ENCODE measurements around the gene CNNM3. TPM values are rescaled to one million over a fixed set of nuclear protein-coding genes. Genes with fewer than 3 reads are reported as not detected.

CNNM3 gene
- total and polyA plus RNA-seq, 12 donors: 6.7 to 42.4 (median 15.8) TPM

DNA sequence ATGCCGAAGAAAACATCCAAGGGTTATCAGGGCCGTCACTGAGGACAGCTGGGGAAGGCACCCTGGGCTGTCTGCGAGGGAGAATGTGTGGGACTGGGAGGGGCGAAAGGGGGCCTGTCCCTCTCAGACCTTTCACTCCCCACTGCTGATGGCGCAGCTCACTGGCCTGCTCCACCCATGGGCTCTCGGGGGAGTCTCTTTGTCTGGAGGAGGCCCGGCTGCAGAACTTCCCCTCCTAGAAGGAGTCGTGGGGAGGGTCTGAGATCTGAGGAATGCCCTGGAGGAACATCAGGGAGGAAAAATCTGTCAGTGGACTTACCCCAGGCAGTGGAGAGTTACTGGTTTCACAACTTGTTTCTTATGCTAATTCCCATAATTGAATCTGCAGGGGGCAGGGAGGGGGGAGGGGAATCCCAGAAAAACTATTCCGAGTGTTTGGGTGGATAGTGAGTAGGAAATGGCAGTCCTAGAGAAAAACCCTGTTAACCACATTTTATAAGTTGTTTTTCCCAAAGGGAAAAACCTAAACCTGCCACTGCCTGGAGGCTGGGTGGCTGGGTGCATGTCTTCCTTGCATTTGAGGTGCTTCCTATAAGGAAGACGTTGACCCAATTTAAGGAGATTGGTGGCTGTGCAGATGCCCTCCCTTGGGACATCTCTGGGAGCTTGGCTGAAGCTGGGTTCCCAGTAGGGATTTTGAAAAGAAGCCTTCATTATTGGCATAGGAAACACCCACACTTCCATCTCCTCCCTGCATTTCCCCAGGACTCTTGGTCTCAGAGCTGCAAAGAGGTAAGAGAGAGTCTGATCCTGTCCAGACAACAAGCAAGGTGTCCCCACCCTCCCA, 65.5 kb downstream of the CNNM3 start:
- 68 to 77% (median 74%) methylated on average over 8 to 10 of the region's 10 CpGs for WGBS, 4 donors
- TF ChIP-seq POLR2A (IDR thresholded peaks at IDR 0.05): no peak
- TF ChIP-seq, protein P1, sequence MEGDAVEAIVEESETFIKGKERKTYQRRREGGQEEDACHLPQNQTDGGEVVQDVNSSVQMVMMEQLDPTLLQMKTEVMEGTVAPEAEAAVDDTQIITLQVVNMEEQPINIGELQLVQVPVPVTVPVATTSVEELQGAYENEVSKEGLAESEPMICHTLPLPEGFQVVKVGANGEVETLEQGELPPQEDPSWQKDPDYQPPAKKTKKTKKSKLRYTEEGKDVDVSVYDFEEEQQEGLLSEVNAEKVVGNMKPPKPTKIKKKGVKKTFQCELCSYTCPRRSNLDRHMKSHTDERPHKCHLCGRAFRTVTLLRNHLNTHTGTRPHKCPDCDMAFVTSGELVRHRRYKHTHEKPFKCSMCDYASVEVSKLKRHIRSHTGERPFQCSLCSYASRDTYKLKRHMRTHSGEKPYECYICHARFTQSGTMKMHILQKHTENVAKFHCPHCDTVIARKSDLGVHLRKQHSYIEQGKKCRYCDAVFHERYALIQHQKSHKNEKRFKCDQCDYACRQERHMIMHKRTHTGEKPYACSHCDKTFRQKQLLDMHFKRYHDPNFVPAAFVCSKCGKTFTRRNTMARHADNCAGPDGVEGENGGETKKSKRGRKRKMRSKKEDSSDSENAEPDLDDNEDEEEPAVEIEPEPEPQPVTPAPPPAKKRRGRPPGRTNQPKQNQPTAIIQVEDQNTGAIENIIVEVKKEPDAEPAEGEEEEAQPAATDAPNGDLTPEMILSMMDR (IDR thresholded peaks at IDR 0.05): no peak
- H3K4me3 ChIP-seq: no peak overlapping the region
- peaks cover 0 to 15% of the 10 kb centered on the region in 2 donors for H3K4me1 ChIP-seq (replicated peaks in 1 of 2)
- no peak overlapping the region for H3K27ac ChIP-seq
- no peak for DNase-seq
- no peaks in the 10 kb centered on the region for H3K27me3 ChIP-seq
- no peaks in the 10 kb centered on the region for H3K36me3 ChIP-seq (replicated peaks in 1 of 2)
- intact Hi-C loops (cut with DNase I): no loop called here
- H3K9me3 ChIP-seq (replicated peaks in 1 of 3): no peaks in the 10 kb centered on the region

DNA sequence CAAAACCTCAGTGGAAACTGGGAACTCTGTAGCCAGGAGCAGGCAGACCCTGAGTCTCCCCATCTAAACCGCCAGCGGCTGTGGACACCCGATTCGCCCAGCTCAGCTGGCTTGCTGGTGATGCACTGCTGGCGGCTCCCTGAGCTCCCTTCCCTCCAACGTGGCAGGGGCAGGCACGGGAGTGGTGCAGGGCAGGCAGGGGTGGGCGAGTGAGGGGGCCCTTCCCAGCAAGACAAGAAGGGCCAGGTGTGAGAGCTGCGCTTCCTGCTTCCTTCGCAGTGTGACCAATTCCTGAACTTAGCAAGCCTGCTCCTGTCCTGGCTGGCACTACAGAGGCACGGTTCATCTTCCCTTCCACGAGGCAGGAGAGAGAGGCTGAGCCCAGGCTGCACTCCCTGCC, 66.2 kb downstream of the CNNM3 start:
- peak overlapping the region in 1 of 5 donors; percentile 10 for H3K27ac ChIP-seq
- H3K9me3 ChIP-seq (replicated peaks in 1 of 3): no peaks in the 10 kb centered on the region
- DNase-seq: no peak
- no peaks in the 10 kb centered on the region for H3K27me3 ChIP-seq
- peaks cover 0 to 15% of the 10 kb centered on the region in 2 donors for H3K4me1 ChIP-seq (replicated peaks in 1 of 2)
- no peak for TF ChIP-seq POLR2A (IDR thresholded peaks at IDR 0.05)
- TF ChIP-seq, protein P1 (IDR thresholded peaks at IDR 0.05): no peak
- H3K36me3 ChIP-seq (replicated peaks in 1 of 2): no peaks in the 10 kb centered on the region
- WGBS, 4 donors: 84 to 94% (median 90%) methylated on average over 3 to 12 of the region's 12 CpGs
- H3K4me3 ChIP-seq: no peak overlapping the region
- intact Hi-C loops (cut with DNase I): no loop called here

DNA sequence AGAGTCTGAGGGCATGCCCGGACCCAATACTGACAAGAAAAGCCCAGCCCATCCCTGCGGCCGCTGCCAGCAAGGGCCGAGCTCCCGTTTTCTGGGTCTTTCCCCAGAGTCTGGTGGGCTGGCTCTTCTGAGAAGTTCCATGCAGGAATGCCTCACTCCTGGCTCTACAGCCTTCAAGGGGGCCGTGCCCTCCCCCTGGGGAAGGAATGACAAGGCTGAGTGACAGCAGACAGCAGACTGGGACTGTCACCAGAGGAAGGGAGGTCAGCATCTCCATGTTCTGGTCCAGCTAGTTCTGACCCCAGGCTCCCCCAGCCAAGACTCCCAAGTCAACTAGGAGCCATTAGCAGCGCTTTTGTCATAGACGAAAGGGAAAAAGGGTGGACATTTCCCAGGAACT, 66.8 kb downstream of the CNNM3 start:
- Histone ChIP-seq H3K4me3 (no peak overlapping the region), H3K9me3 (replicated peaks in 1 of 3) (no peaks in the 10 kb centered on the region), H3K36me3 (replicated peaks in 1 of 2) (no peaks in the 10 kb centered on the region), H3K4me1 (replicated peaks in 1 of 2) (peaks cover 0 to 20% of the 10 kb centered on the region in 2 donors), H3K27ac (no peak overlapping the region), H3K27me3 (no peaks in the 10 kb centered on the region)
- no peak for TF ChIP-seq POLR2A (IDR thresholded peaks at IDR 0.05)
- TF ChIP-seq, protein P1 (IDR thresholded peaks at IDR 0.05): no peak
- intact Hi-C loops (cut with DNase I): no loop called here
- DNase-seq: no peak
- 84 to 91% (median 86%) methylated on average over 3 to 8 of the region's 8 CpGs for WGBS, 4 donors

DNA sequence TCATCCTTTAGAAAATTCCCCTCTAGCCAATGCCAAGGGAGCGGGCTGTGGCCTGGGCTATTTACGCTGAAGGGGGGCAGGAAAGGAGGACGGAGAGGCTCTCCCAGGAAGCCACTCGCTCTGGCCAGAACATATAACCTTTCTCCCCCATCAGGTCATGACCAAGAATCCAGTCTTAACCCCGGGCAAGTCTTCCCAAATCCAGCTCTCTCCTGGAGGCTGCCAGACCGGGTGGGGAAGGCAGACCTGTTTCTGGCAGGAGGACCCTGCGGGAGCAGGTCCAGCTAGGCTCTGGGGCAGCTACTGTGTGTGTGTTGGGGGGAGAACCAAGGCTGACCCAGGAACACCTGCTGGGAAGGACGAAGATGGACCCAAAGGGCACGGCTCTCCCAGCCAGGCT, 67.2 kb downstream of the CNNM3 start:
- TF ChIP-seq, protein P1 (IDR thresholded peaks at IDR 0.05): no peak
- no peak for TF ChIP-seq POLR2A (IDR thresholded peaks at IDR 0.05)
- no peak overlapping the region for H3K4me3 ChIP-seq
- no peak overlapping the region for H3K27ac ChIP-seq
- WGBS, 4 donors: 81 to 92% (median 86%) methylated on average over 6 to 9 of the region's 9 CpGs
- DNase-seq: no peak
- H3K4me1 ChIP-seq (replicated peaks in 1 of 2): peaks cover 0 to 23% of the 10 kb centered on the region in 2 donors
- intact Hi-C loops (cut with DNase I): no loop called here
- no peaks in the 10 kb centered on the region for H3K9me3 ChIP-seq (replicated peaks in 1 of 3)
- no peaks in the 10 kb centered on the region for H3K36me3 ChIP-seq (replicated peaks in 1 of 2)
- H3K27me3 ChIP-seq: no peaks in the 10 kb centered on the region

MicroRNAs encoded within 50 kb of the gene (microRNA counts, 767-probe panel; counts per million panel counts)
- microRNA hsa-miR-3127-5p: 0 counts per million in 2 donors

Small RNA genes lying within 50 kb of the gene (microRNA-seq; reads per million reads assigned to microRNA genes)
- gene MIR3127: 1.1 to 2.2 (median 1.1) reads per million in 3 donors

Small RNA genes lying within 50 kb of the gene (small RNA-seq; reads per million reads assigned to genes)
- 0.36 to 0.42 reads per million in 2 donors for gene MIR3127

Other genes starting within 250 kb of the CNNM3 start
- gene KANSL3, start 178.0 kb upstream of the CNNM3 start, total RNA-seq: 10 to 100 TPM; 31.7 to 58.3 (median 42.1) TPM
- 10 to 100 TPM; 22.3 to 33.5 (median 26.2) TPM for gene KANSL3, start 178.0 kb upstream of the CNNM3 start, polyA plus RNA-seq
- under 1 TPM in 8 of 9 donors, not detected in 1; 0.06 to 0.87 (median 0.17) TPM for gene FER1L5, start 173.5 kb upstream of the CNNM3 start, total RNA-seq
- gene FER1L5, start 173.5 kb upstream of the CNNM3 start, polyA plus RNA-seq: under 1 TPM; 0.02 to 0.32 (median 0.07) TPM
- gene LMAN2L, start 76.2 kb upstream of the CNNM3 start, total RNA-seq: 10 to 100 TPM; 13.9 to 36.8 (median 15.6) TPM
- gene LMAN2L, start 76.2 kb upstream of the CNNM3 start, polyA plus RNA-seq: 10 to 100 TPM; 12.3 to 19.1 (median 16.1) TPM
- gene CNNM4, start 55.4 kb upstream of the CNNM3 start, total RNA-seq: 1 to 10 TPM; 3.1 to 7.7 (median 4.4) TPM
- 1 to 10 TPM; 2.2 to 4.9 (median 3.2) TPM for gene CNNM4, start 55.4 kb upstream of the CNNM3 start, polyA plus RNA-seq
- 1 to 10 TPM; 1.1 to 4.8 (median 3.5) TPM for gene ANKRD23, start 27.8 kb downstream of the CNNM3 start, total RNA-seq
- 10 to 100 TPM in 1 of 3 donors, 1 to 10 TPM in 2; 1.5 to 10.6 (median 5.3) TPM for gene ANKRD23, start 27.8 kb downstream of the CNNM3 start, polyA plus RNA-seq
- gene ANKRD39, start 41.7 kb downstream of the CNNM3 start, total RNA-seq: 10 to 100 TPM; 17.0 to 49.5 (median 21.1) TPM
- 10 to 100 TPM in 2 of 3 donors, 1 to 10 TPM in 1; 9.2 to 39.5 (median 25.5) TPM for gene ANKRD39, start 41.7 kb downstream of the CNNM3 start, polyA plus RNA-seq
- gene SEMA4C, start 53.8 kb downstream of the CNNM3 start, total RNA-seq: 10 to 100 TPM; 11.4 to 31.6 (median 27.7) TPM
- 10 to 100 TPM in 2 of 3 donors, 1 to 10 TPM in 1; 4.4 to 23.4 (median 14.6) TPM for gene SEMA4C, start 53.8 kb downstream of the CNNM3 start, polyA plus RNA-seq
- gene FAM178B, start 170.3 kb downstream of the CNNM3 start, total RNA-seq: under 1 TPM in 1 of 9 donors, not detected in 8; 0.32 TPM
- gene FAM178B, start 170.3 kb downstream of the CNNM3 start, polyA plus RNA-seq: under 1 TPM in 1 of 3 donors, not detected in 2; 0.51 TPM

Data from adrenal gland (tissue), 12 donors.